COLO668 (cell line): ENCODE measurements around the gene SCN7A.
"Not testable (repeated sequence)": the region's sequence is repeated elsewhere in the genome, so short reads cannot be mapped to it uniquely, and the experiment has no call there.

ENCODE experiments used
- DNase-seq: peaks from one replicate; lab custom pipeline; 2025; ENCODE audit not compliant: unreplicated experiment; lab: John Stamatoyannopoulos, UW

SCN7A gene

GRCh38 chr2:166454006-166454595, 39.9 kb downstream of the SCN7A start:
- DNase-seq = no peak

- DNase-seq = no peak
Measured at GRCh38 chr2:166451468-166451867, 42.6 kb downstream of the SCN7A start.

GRCh38 chr2:166449439-166449838, 44.6 kb downstream of the SCN7A start:
- DNase-seq = no peak

- DNase-seq = no peak
Measured at GRCh38 chr2:166448106-166448505, 45.9 kb downstream of the SCN7A start.

- DNase-seq = no peak
Measured at GRCh38 chr2:166444306-166444705, 49.7 kb downstream of the SCN7A start.

- no peak for DNase-seq
Measured at GRCh38 chr2:166440313-166440712, 53.7 kb downstream of the SCN7A start.

- no peak for DNase-seq
Measured at GRCh38 chr2:166439078-166439477, 55.0 kb downstream of the SCN7A start.

- DNase-seq = no peak
Measured at GRCh38 chr2:166436976-166437375, 57.1 kb downstream of the SCN7A start.

GRCh38 chr2:166436189-166436588, 57.9 kb downstream of the SCN7A start:
- no peak for DNase-seq

GRCh38 chr2:166434491-166434890, 59.6 kb downstream of the SCN7A start:
- DNase-seq = no peak

GRCh38 chr2:166433457-166433856, 60.6 kb downstream of the SCN7A start:
- DNase-seq = no peak

GRCh38 chr2:166432331-166432730, 61.7 kb downstream of the SCN7A start:
- no peak for DNase-seq

GRCh38 chr2:166424841-166425240, 69.2 kb downstream of the SCN7A start:
- no peak for DNase-seq

- no peak for DNase-seq
Measured at GRCh38 chr2:166419616-166419934, 74.5 kb downstream of the SCN7A start.

GRCh38 chr2:166418853-166419615, 75.0 kb downstream of the SCN7A start:
- no peak for DNase-seq

GRCh38 chr2:166417669-166418068, 76.4 kb downstream of the SCN7A start:
- DNase-seq = peak; percentile 7

- no peak for DNase-seq
Measured at GRCh38 chr2:166413255-166413654, 80.8 kb downstream of the SCN7A start.

GRCh38 chr2:166411473-166412230, 82.4 kb downstream of the SCN7A start:
- no peak for DNase-seq

GRCh38 chr2:166410828-166411472, 83.1 kb downstream of the SCN7A start:
- DNase-seq = no peak

- DNase-seq = not testable (repeated sequence)
Measured at GRCh38 chr2:166407746-166408145, 86.3 kb downstream of the SCN7A start.

- DNase-seq = no peak
Measured at GRCh38 chr2:166406374-166406773, 87.7 kb downstream of the SCN7A start.

GRCh38 chr2:166405569-166405926, 88.5 kb downstream of the SCN7A start:
- no peak for DNase-seq
